ENCODE results near the gene MISP. TPM values are rescaled to one million over a fixed set of nuclear protein-coding genes. Genes with fewer than 3 reads are reported as not detected.

Gene MISP
- total and polyA plus RNA-seq, 10 of the 15 experiments (the other 5 are each of a cell fraction or from before 2014, with no cell fraction given): not detected

DNA sequence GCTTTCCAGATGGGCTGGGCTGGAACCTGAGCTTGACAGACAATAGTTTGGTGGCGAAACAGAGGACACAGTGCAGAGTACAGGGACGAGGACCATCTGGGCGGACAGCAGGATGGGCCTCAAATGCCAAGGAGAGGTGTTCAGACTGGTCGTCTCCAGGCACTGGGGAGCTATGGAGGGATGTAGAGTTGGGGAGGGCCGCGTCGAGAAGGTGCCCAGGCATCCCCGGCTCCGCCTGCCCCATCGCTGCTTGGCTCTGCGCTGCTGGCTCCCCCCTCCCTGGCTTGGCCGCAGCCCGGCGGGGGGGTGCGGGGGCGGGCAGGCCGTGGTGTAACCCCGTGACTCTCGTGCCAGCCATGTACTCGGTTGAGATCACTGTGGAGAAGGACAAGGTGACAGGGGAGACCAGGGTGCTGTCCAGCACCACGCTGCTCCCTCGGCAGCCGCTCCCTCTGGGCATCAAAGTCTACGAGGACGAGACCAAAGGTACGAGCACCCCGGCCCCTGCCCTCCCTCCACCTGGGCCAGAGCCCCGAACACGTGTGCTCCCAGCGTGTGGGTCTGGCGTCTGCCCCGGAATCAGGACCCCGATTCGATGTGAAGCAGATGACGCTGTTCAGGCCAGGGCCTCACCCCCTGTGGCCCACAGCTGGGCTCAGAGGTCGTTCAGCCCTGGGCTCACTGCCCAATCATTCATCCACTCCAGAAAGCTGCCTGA lies 10.8 kb upstream of the MISP start:
- ChIA-PET CTCF (interaction anchor here (0.6 to 1.3 kb wide), 3 partner anchors 18 to 77 kb away, joined by 3 to 4 read pairs (median 3); partner anchors contain the start of gene RNF126), SMC1A (ENCODE audit: uncharacterized antibody, unreplicated experiment) (interaction anchor here (0.7 kb wide), 1 partner anchor 77 kb away, joined by 3 read pairs; the partner anchor contains the start of gene RNF126), RAD21 (ENCODE audit: unreplicated experiment) (interaction anchor here (1.0 kb wide), 1 partner anchor 77 kb away, joined by 3 read pairs; the partner anchor contains the start of gene RNF126), POLR2A (no interaction called here)
- ATAC-seq (no peak), DNase-seq (ENCODE audit: low read depth, low spot score) (no peak), FAIRE-seq (no peak)
- no peaks in the 10 kb centered on the region for H3K79me2 ChIP-seq (ENCODE audit: control insufficient read depth, insufficient read depth, low read length)
- H4K20me1 ChIP-seq (ENCODE audit: control insufficient read depth, insufficient read depth): no peaks in the 10 kb centered on the region
- no peak overlapping the region for H3K9ac ChIP-seq (ENCODE audit: control insufficient read depth, insufficient read depth, low read length)
- H3K27me3 ChIP-seq (replicated peaks in 1 of 2; ENCODE audit: control insufficient read depth in 2 of 2, insufficient read depth in 2 of 2, low read length in 1 of 2): no peaks in the 10 kb centered on the region
- H3K9me3 ChIP-seq (replicated peaks; ENCODE audit: control insufficient read depth, insufficient read depth, low read length): no peaks in the 10 kb centered on the region; the same call in 2 of the 3 replicates
- TF ChIP-seq RAD51 (IDR thresholded peaks at IDR 0.05) (no peak), NR2C2 (IDR thresholded peaks at IDR 0.05; ENCODE audit: borderline replicate concordance, control insufficient read depth, insufficient read length, low read depth) (no peak), NR2C1 (IDR thresholded peaks at IDR 0.05) (no peak), NFIC (IDR thresholded peaks at IDR 0.05; ENCODE audit: low read depth, low read length) (no peak), KLF5 (IDR thresholded peaks at IDR 0.05; ENCODE audit: partially characterized antibody) (no peak), RCOR1 (conservative IDR thresholded peaks at IDR 0.05; ENCODE audit: low read depth, low read length) (no peak), HDGF (IDR thresholded peaks at IDR 0.05) (no peak), RELA (IDR thresholded peaks at IDR 0.05; ENCODE audit: borderline replicate concordance, partially characterized antibody) (no peak), ETV6 (conservative IDR thresholded peaks at IDR 0.05 in 1 of 2, IDR thresholded peaks at IDR 0.05 in 1 of 2; ENCODE audit: borderline replicate concordance in 1 of 2, low read depth in 1 of 2) (no peak), CBX3 (IDR thresholded peaks at IDR 0.05; ENCODE audit: borderline replicate concordance, low read depth) (no peak), NR2F1 (conservative IDR thresholded peaks at IDR 0.05) (no peak), MEF2A (IDR thresholded peaks at IDR 0.05; ENCODE audit: insufficient read depth, low read depth, low read length) (no peak), EED (IDR thresholded peaks at IDR 0.05; ENCODE audit: low read depth) (no peak), YBX1 (IDR thresholded peaks at IDR 0.05) (no peak), ASH2L (IDR thresholded peaks at IDR 0.05; ENCODE audit: borderline replicate concordance, low read depth) (no peak), MXI1 (IDR thresholded peaks at IDR 0.05; ENCODE audit: low read depth, low read length) (no peak)
- TF ChIP-seq, protein P1, sequence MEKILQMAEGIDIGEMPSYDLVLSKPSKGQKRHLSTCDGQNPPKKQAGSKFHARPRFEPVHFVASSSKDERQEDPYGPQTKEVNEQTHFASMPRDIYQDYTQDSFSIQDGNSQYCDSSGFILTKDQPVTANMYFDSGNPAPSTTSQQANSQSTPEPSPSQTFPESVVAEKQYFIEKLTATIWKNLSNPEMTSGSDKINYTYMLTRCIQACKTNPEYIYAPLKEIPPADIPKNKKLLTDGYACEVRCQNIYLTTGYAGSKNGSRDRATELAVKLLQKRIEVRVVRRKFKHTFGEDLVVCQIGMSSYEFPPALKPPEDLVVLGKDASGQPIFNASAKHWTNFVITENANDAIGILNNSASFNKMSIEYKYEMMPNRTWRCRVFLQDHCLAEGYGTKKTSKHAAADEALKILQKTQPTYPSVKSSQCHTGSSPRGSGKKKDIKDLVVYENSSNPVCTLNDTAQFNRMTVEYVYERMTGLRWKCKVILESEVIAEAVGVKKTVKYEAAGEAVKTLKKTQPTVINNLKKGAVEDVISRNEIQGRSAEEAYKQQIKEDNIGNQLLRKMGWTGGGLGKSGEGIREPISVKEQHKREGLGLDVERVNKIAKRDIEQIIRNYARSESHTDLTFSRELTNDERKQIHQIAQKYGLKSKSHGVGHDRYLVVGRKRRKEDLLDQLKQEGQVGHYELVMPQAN (conservative IDR thresholded peaks at IDR 0.05): no peak
- TF ChIP-seq, protein P2, sequence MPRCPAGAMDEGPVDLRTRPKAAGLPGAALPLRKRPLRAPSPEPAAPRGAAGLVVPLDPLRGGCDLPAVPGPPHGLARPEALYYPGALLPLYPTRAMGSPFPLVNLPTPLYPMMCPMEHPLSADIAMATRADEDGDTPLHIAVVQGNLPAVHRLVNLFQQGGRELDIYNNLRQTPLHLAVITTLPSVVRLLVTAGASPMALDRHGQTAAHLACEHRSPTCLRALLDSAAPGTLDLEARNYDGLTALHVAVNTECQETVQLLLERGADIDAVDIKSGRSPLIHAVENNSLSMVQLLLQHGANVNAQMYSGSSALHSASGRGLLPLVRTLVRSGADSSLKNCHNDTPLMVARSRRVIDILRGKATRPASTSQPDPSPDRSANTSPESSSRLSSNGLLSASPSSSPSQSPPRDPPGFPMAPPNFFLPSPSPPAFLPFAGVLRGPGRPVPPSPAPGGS (IDR thresholded peaks at IDR 0.05; ENCODE audit: borderline replicate concordance, insufficient read depth, low read depth, low read length, poor library complexity, severe bottlenecking): no peak
- in situ Hi-C loops (cut with MboI) (no loop called here), intact Hi-C loops (cut with micrococcal nuclease; ENCODE audit: unreplicated experiment) (no loop called here)
- WGBS (ENCODE audit: insufficient coverage, insufficient replicate concordance, low lambda C conversion rate, missing lambda C conversion rate): 63% methylated on average over 34 of the region's 36 CpGs
- no peak overlapping the region for H3K27ac ChIP-seq (ENCODE audit: control insufficient read depth, insufficient read depth)
- no peak overlapping the region for H3K4me3 ChIP-seq
- BruUV-seq (replicated peaks): no TSS peak
- no peaks in the 10 kb centered on the region for H3K4me1 ChIP-seq (ENCODE audit: control insufficient read depth, insufficient read depth, low read length)
- H2AFZ ChIP-seq (ENCODE audit: control insufficient read depth, low read depth, low read length): no peak overlapping the region
- no peak overlapping the region for H3K4me2 ChIP-seq (ENCODE audit: control insufficient read depth, insufficient read depth)
- no peaks in the 10 kb centered on the region for H3K36me3 ChIP-seq (ENCODE audit: control insufficient read depth in 2 of 2, insufficient read depth in 2 of 2, low read length in 1 of 2)

Measured in GM12878 (cell line).